ENCODE results near the gene GSTP1.
A peak's percentile ranks its signal among the peaks of the same experiment; 100 is the strongest.

The GSTP1 gene

GRCh38 chr11:67571443-67571842, 12.2 kb upstream of the GSTP1 start:
- H3K4me1 ChIP-seq (ENCODE audit: insufficient read depth, low read length) = no peaks in the 10 kb centered on the region
- H3K36me3 ChIP-seq (ENCODE audit: insufficient read depth, low read length) = no peaks in the 10 kb centered on the region
- no peaks in the 10 kb centered on the region for H3K27me3 ChIP-seq (ENCODE audit: control insufficient read depth in 1 of 2, insufficient read depth in 2 of 2, low read length in 2 of 2)
- no peak overlapping the region for H3K27ac ChIP-seq (ENCODE audit: low read depth, low read length)
- no peak overlapping the region for H3K4me3 ChIP-seq (ENCODE audit: low read depth in 1 of 2, low read length in 2 of 2)
- no peaks in the 10 kb centered on the region for H3K9me3 ChIP-seq (ENCODE audit: low read length)
- H3K9ac ChIP-seq (ENCODE audit: low read length) = no peak overlapping the region

DNA sequence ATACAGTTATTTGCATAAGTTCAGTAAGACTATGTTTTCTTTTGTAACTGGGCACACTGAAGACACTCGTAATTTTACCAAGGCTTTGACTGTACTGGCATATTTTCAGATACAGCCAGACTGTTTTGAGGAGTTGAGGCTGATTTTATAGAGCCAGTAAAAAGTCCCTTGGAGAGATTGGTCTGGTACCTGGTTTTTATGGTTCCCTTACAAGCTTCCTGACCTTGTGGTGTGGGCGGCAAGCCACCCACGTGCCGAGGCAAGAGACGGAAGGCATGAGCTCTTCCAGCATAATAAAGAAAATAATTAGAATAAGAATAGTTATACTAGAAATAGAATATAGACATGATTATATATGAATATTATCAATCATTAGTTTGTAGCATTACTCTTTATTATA, 11.3 kb upstream of the GSTP1 start:
- H3K36me3 ChIP-seq (ENCODE audit: insufficient read depth, low read length) = no peaks in the 10 kb centered on the region
- H3K27me3 ChIP-seq (ENCODE audit: control insufficient read depth in 1 of 2, insufficient read depth in 2 of 2, low read length in 2 of 2) = no peaks in the 10 kb centered on the region
- no peak overlapping the region for H3K9ac ChIP-seq (ENCODE audit: low read length)
- H3K4me1 ChIP-seq (ENCODE audit: insufficient read depth, low read length) = no peaks in the 10 kb centered on the region
- H3K27ac ChIP-seq (ENCODE audit: low read depth, low read length) = no peak overlapping the region
- no peak overlapping the region for H3K4me3 ChIP-seq (ENCODE audit: low read depth in 1 of 2, low read length in 2 of 2)
- no peaks in the 10 kb centered on the region for H3K9me3 ChIP-seq (ENCODE audit: low read length)

DNA sequence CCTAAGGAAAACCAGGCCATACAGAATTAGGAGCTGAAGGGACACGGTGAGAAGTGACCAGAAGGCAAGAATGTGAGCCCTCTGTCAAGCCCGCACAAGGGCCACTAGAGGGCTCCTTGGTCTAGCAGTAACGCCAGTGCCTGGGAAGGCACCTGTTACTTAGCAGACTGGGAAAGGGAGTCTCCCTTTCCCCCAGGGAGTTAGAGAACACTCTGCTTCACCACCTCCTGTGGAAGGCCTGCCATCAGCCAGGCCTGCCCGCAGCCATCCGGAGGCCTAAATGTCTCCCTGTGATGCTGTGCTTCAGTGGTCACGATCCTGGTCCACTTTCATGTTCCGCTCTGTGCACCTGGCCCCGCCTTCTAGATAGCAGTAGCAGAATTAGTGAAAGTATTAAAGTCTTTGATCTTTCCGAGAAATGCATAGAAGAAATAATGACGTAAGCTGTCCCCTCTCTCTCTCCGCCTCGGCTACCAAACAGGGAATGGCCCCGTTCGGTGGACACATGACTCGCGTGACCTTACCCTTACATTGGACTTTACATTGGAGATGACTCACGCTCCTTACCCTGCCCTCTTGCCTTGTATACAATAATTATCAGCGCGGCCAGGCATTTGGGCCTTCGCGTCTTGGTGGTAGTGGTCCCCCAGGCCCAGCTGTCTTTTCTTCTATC, 10.7 kb upstream of the GSTP1 start:
- Histone ChIP-seq H3K36me3 (ENCODE audit: insufficient read depth, low read length) (no peaks in the 10 kb centered on the region), H3K9ac (ENCODE audit: low read length) (no peak overlapping the region), H3K27ac (ENCODE audit: low read depth, low read length) (no peak overlapping the region), H3K27me3 (ENCODE audit: control insufficient read depth in 1 of 2, insufficient read depth in 2 of 2, low read length in 2 of 2) (no peaks in the 10 kb centered on the region), H3K4me3 (ENCODE audit: low read depth in 1 of 2, low read length in 2 of 2) (no peak overlapping the region), H3K4me1 (ENCODE audit: insufficient read depth, low read length) (no peaks in the 10 kb centered on the region), H3K9me3 (ENCODE audit: low read length) (no peaks in the 10 kb centered on the region)

GRCh38 chr11:67574938-67575337, 8.7 kb upstream of the GSTP1 start:
- H3K9ac ChIP-seq (ENCODE audit: low read length) = no peak overlapping the region
- no peak overlapping the region for H3K27ac ChIP-seq (ENCODE audit: low read depth, low read length)
- H3K27me3 ChIP-seq (ENCODE audit: control insufficient read depth in 1 of 2, insufficient read depth in 2 of 2, low read length in 2 of 2) = no peaks in the 10 kb centered on the region
- no peak overlapping the region for H3K4me3 ChIP-seq (ENCODE audit: low read depth in 1 of 2, low read length in 2 of 2)
- no peaks in the 10 kb centered on the region for H3K4me1 ChIP-seq (ENCODE audit: insufficient read depth, low read length)
- H3K9me3 ChIP-seq (ENCODE audit: low read length) = no peaks in the 10 kb centered on the region
- H3K36me3 ChIP-seq (ENCODE audit: insufficient read depth, low read length) = no peaks in the 10 kb centered on the region

DNA sequence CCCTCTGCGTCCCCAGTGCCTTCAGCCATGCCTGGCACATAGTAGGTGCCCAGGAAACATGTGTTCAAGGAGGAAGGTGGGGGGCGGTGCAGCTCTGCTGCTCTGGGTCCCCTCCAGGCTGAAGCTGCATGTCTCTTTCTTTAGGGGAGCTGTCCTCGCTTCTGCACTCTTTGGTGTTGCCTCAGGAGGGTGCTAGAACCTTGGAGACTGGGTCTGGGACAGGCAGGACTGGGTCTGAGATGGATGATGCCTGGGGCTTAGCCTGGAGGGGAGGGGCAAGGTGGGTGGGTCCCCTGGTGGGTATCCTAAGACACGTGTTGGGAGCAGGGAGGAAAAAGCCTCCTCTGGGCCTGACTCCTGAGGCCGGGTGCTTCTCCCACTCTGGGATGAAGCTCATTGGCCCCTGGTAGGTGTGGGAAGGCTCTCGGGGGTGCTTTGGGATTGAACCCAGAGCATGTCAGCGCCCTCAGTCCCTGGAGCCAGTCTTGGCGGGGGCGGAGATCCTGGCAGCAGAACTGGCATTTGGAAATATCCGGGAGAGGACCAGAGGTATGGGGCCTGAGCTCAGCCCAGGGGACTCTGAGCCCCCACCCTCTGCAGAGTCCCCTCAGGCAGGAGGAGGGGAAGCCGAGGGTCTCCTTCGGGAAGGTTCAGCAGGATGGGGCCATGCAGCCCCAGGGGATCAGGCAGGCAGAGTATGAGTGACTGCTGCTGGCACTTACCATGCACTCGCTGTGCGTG, 6.7 kb upstream of the GSTP1 start:
- no peaks in the 10 kb centered on the region for H3K9me3 ChIP-seq (ENCODE audit: low read length)

DNA sequence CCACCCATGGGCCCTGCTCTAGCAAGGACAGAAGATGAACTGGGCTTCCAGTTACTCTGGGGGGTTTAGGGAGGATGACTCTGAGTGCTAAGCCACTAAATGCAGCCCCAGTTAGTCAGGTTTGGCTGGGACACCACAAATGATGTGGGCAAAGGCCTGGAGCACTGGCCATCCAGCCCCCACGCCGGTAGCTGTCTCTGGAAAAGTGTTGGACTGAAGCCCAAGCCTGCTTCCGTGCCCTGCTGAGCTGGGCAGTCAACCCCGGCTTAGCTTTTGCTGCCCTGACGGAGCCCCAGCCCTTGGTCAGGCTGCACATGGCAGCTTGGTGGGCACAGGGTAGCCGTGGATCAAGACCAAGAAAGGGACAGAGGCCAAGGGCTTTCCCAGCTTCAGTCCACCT, 5.7 kb upstream of the GSTP1 start:
- H3K4me1 ChIP-seq (ENCODE audit: insufficient read depth, low read length) = no peaks in the 10 kb centered on the region
- no peak overlapping the region for H3K9ac ChIP-seq (ENCODE audit: low read length)
- no peaks in the 10 kb centered on the region for H3K27me3 ChIP-seq (ENCODE audit: control insufficient read depth in 1 of 2, insufficient read depth in 2 of 2, low read length in 2 of 2)
- H3K27ac ChIP-seq (ENCODE audit: low read depth, low read length) = no peak overlapping the region
- no peak overlapping the region for H3K4me3 ChIP-seq (ENCODE audit: low read depth in 1 of 2, low read length in 2 of 2)
- no peaks in the 10 kb centered on the region for H3K9me3 ChIP-seq (ENCODE audit: low read length)
- no peaks in the 10 kb centered on the region for H3K36me3 ChIP-seq (ENCODE audit: insufficient read depth, low read length)

More for the DNA sequence above, 6.7 kb upstream of the GSTP1 start:
- no peaks in the 10 kb centered on the region for H3K4me1 ChIP-seq (ENCODE audit: insufficient read depth, low read length)
- H3K9ac ChIP-seq (ENCODE audit: low read length) = no peak overlapping the region
- no peaks in the 10 kb centered on the region for H3K36me3 ChIP-seq (ENCODE audit: insufficient read depth, low read length)
- H3K4me3 ChIP-seq (ENCODE audit: low read depth in 1 of 2, low read length in 2 of 2) = no peak overlapping the region
- no peak overlapping the region for H3K27ac ChIP-seq (ENCODE audit: low read depth, low read length)
- no peaks in the 10 kb centered on the region for H3K27me3 ChIP-seq (ENCODE audit: control insufficient read depth in 1 of 2, insufficient read depth in 2 of 2, low read length in 2 of 2)

GRCh38 chr11:67581469-67581868, 2.1 kb upstream of the GSTP1 start:
- Histone ChIP-seq H3K27me3 (ENCODE audit: control insufficient read depth in 1 of 2, insufficient read depth in 2 of 2, low read length in 2 of 2) (no peaks in the 10 kb centered on the region), H3K27ac (ENCODE audit: low read depth, low read length) (no peak overlapping the region), H3K4me3 (ENCODE audit: low read depth in 1 of 2, low read length in 2 of 2) (no peak overlapping the region), H3K36me3 (ENCODE audit: insufficient read depth, low read length) (no peaks in the 10 kb centered on the region), H3K9me3 (ENCODE audit: low read length) (no peaks in the 10 kb centered on the region), H3K4me1 (ENCODE audit: insufficient read depth, low read length) (peaks cover 12% of the 10 kb centered on the region), H3K9ac (ENCODE audit: low read length) (no peak overlapping the region)

GRCh38 chr11:67582011-67582410, 1.6 kb upstream of the GSTP1 start:
- H3K4me1 ChIP-seq (ENCODE audit: insufficient read depth, low read length) = peaks cover 12% of the 10 kb centered on the region
- H3K9me3 ChIP-seq (ENCODE audit: low read length) = no peaks in the 10 kb centered on the region
- H3K4me3 ChIP-seq (ENCODE audit: low read depth in 1 of 2, low read length in 2 of 2) = no peak overlapping the region

GRCh38 chr11:67584205-67584880, 731 bp downstream of the GSTP1 start:
- H3K27ac ChIP-seq (ENCODE audit: low read depth, low read length) = peak overlapping the region; percentile 95
- H3K9ac ChIP-seq (ENCODE audit: low read length) = peak overlapping the region; percentile 58
- H3K4me3 ChIP-seq (ENCODE audit: low read depth in 1 of 2, low read length in 2 of 2) = peak overlapping the region; percentile 73 to 78
- H3K36me3 ChIP-seq (ENCODE audit: insufficient read depth, low read length) = no peaks in the 10 kb centered on the region
- H3K4me1 ChIP-seq (ENCODE audit: insufficient read depth, low read length) = peaks cover 12% of the 10 kb centered on the region
- no peaks in the 10 kb centered on the region for H3K27me3 ChIP-seq (ENCODE audit: control insufficient read depth in 1 of 2, insufficient read depth in 2 of 2, low read length in 2 of 2)
- no peaks in the 10 kb centered on the region for H3K9me3 ChIP-seq (ENCODE audit: low read length)

More at GRCh38 chr11:67582011-67582410, 1.6 kb upstream of the GSTP1 start:
- no peaks in the 10 kb centered on the region for H3K27me3 ChIP-seq (ENCODE audit: control insufficient read depth in 1 of 2, insufficient read depth in 2 of 2, low read length in 2 of 2)
- no peak overlapping the region for H3K9ac ChIP-seq (ENCODE audit: low read length)
- H3K36me3 ChIP-seq (ENCODE audit: insufficient read depth, low read length) = no peaks in the 10 kb centered on the region
- H3K27ac ChIP-seq (ENCODE audit: low read depth, low read length) = no peak overlapping the region

GRCh38 chr11:67584881-67585873, 1.6 kb downstream of the GSTP1 start:
- Histone ChIP-seq H3K9me3 (ENCODE audit: low read length) (no peaks in the 10 kb centered on the region), H3K4me3 (ENCODE audit: low read depth in 1 of 2, low read length in 2 of 2) (peak overlapping the region; percentile 73 to 78), H3K27ac (ENCODE audit: low read depth, low read length) (peak overlapping the region; percentile 95), H3K9ac (ENCODE audit: low read length) (peak overlapping the region; percentile 58), H3K36me3 (ENCODE audit: insufficient read depth, low read length) (no peaks in the 10 kb centered on the region), H3K27me3 (ENCODE audit: control insufficient read depth in 1 of 2, insufficient read depth in 2 of 2, low read length in 2 of 2) (no peaks in the 10 kb centered on the region), H3K4me1 (ENCODE audit: insufficient read depth, low read length) (peaks cover 12% of the 10 kb centered on the region)

GRCh38 chr11:67585911-67586310, 2.3 kb downstream of the GSTP1 start:
- Histone ChIP-seq H3K9ac (ENCODE audit: low read length) (no peak overlapping the region), H3K27ac (ENCODE audit: low read depth, low read length) (no peak overlapping the region), H3K36me3 (ENCODE audit: insufficient read depth, low read length) (no peaks in the 10 kb centered on the region), H3K27me3 (ENCODE audit: control insufficient read depth in 1 of 2, insufficient read depth in 2 of 2, low read length in 2 of 2) (no peaks in the 10 kb centered on the region), H3K4me1 (ENCODE audit: insufficient read depth, low read length) (peaks cover 12% of the 10 kb centered on the region), H3K4me3 (ENCODE audit: low read depth in 1 of 2, low read length in 2 of 2) (no peak overlapping the region), H3K9me3 (ENCODE audit: low read length) (no peaks in the 10 kb centered on the region)

All from muscle layer of colon (tissue), 2 donors.